Measurements from ENCODE around the gene HLF.

DNA sequence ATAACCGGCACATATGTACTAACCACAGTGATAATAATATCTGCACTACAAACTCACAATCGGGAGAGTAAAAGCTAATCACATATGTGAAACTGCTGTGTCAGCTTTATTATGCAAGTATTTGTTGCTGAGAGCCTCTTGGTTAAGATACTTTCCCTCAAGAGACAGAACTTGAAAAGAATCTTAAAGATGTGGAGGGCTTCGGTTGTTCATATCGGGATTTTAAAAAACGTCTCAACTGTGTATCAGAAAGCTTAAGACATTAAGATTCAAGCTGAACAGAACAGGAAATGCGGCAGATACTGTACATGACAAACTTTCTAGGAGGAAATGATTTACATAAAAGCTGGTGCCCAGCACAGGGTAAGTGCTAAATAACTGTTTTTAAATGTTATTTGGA is 27.5 kb upstream of the HLF start:
- no peak for TF ChIP-seq TARDBP (IDR thresholded peaks at IDR 0.05; ENCODE audit: borderline replicate concordance)
- TF ChIP-seq RUNX3 (IDR thresholded peaks at IDR 0.05; ENCODE audit: low read length), result no peak
- no peak for TF ChIP-seq CTCF (IDR thresholded peaks at IDR 0.05 in 2 of 3, conservative IDR thresholded peaks at IDR 0.05 in 1 of 3; ENCODE audit: control insufficient read depth in 2 of 3, extremely low read depth in 1 of 3, insufficient read depth in 1 of 3, low read depth in 3 of 3, low read length in 3 of 3)
- TF ChIP-seq, protein P1, sequence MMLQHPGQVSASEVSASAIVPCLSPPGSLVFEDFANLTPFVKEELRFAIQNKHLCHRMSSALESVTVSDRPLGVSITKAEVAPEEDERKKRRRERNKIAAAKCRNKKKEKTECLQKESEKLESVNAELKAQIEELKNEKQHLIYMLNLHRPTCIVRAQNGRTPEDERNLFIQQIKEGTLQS (IDR thresholded peaks at IDR 0.05; ENCODE audit: borderline replicate concordance, extremely low read depth, low read depth, low read length), result no peak
- no peak for TF ChIP-seq TCF3 (IDR thresholded peaks at IDR 0.05; ENCODE audit: borderline replicate concordance, insufficient read depth, low read depth, low read length)
- TF ChIP-seq SP1 (IDR thresholded peaks at IDR 0.05; ENCODE audit: low read depth, low read length), result no peak
- no peak for TF ChIP-seq POLR2AphosphoS5 (IDR thresholded peaks at IDR 0.05; ENCODE audit: low read length)

Measured in GM12878 (cell line).